HK-2 (cell line): Measurements from ENCODE around the gene SLC30A10.
"Not testable (repeated sequence)": the region's sequence is repeated elsewhere in the genome, so short reads cannot be mapped to it uniquely, and the experiment has no call there.

Source experiments
- DNase-seq: peaks from one replicate; pipeline ENCODE4 v3.0.0-alpha.2; 2018; ENCODE audit not compliant: unreplicated experiment

SLC30A10 gene

GRCh38 chr1:219927298-219927955 lies 930 bp downstream of the SLC30A10 start:
- no peak for DNase-seq

- no peak for DNase-seq
Measured at GRCh38 chr1:219926363-219926998, 1.9 kb downstream of the SLC30A10 start.

GRCh38 chr1:219924342-219924741 lies 4.0 kb downstream of the SLC30A10 start:
- no peak for DNase-seq

- peak; percentile 46 for DNase-seq
Measured at GRCh38 chr1:219917851-219918466, 10.4 kb downstream of the SLC30A10 start.

GRCh38 chr1:219917281-219917680 lies 11.1 kb downstream of the SLC30A10 start:
- DNase-seq = no peak

- no peak for DNase-seq
Measured at GRCh38 chr1:219916257-219916656, 12.1 kb downstream of the SLC30A10 start.

- DNase-seq = no peak
Measured at GRCh38 chr1:219913005-219913770, 15.2 kb downstream of the SLC30A10 start.

- DNase-seq = no peak
Measured at GRCh38 chr1:219910716-219911115, 17.6 kb downstream of the SLC30A10 start.

- DNase-seq = no peak
Measured at GRCh38 chr1:219909476-219909875, 18.9 kb downstream of the SLC30A10 start.

GRCh38 chr1:219908170-219908569 lies 20.2 kb downstream of the SLC30A10 start:
- no peak for DNase-seq

- no peak for DNase-seq
Measured at GRCh38 chr1:219907772-219908070, 20.6 kb downstream of the SLC30A10 start.

- DNase-seq = no peak
Measured at GRCh38 chr1:219906924-219907771, 21.2 kb downstream of the SLC30A10 start.

- DNase-seq = not testable (repeated sequence)
Measured at GRCh38 chr1:219906565-219906923, 21.8 kb downstream of the SLC30A10 start.

GRCh38 chr1:219905524-219905923 lies 22.8 kb downstream of the SLC30A10 start:
- no peak for DNase-seq

- DNase-seq = no peak
Measured at GRCh38 chr1:219904934-219905333, 23.4 kb downstream of the SLC30A10 start.

GRCh38 chr1:219903353-219903871 lies 24.9 kb downstream of the SLC30A10 start:
- DNase-seq = no peak

- DNase-seq = no peak
Measured at GRCh38 chr1:219902951-219903350, 25.4 kb downstream of the SLC30A10 start.

GRCh38 chr1:219900882-219901281 lies 27.5 kb downstream of the SLC30A10 start:
- DNase-seq = no peak

- DNase-seq = no peak
Measured at GRCh38 chr1:219900201-219900600, 28.2 kb downstream of the SLC30A10 start.

GRCh38 chr1:219898375-219898774 lies 30.0 kb downstream of the SLC30A10 start:
- DNase-seq = no peak

GRCh38 chr1:219897914-219898313 lies 30.4 kb downstream of the SLC30A10 start:
- no peak for DNase-seq

GRCh38 chr1:219892271-219892670 lies 36.1 kb downstream of the SLC30A10 start:
- DNase-seq = not testable (repeated sequence)
